IPS-20b (cell line): Measurements from ENCODE around the gene SHANK3.

Experiments used
- H3K27ac ChIP-seq: one replicate; pipeline ENCODE4 v1.5.1; 2013; ENCODE audit warnings: low read length
- H3K27me3 ChIP-seq: 2 replicates; pipeline ENCODE4 v1.6.1; 2013; ENCODE audit warnings: mild to moderate bottlenecking, low read length, inconsistent platforms; ENCODE audit not compliant: insufficient read depth
- H3K36me3 ChIP-seq: 2 replicates; pipeline ENCODE4 v1.6.1; 2013; ENCODE audit warnings: low read depth, mild to moderate bottlenecking, inconsistent platforms, low read length, moderate library complexity; ENCODE audit not compliant: insufficient read depth
- H3K4me1 ChIP-seq: 2 replicates; pipeline ENCODE4 v1.6.1; 2013; ENCODE audit warnings: mild to moderate bottlenecking, control low read depth, inconsistent platforms, low read length, moderate library complexity; ENCODE audit not compliant: insufficient read depth
- H3K4me3 ChIP-seq: 2 replicates; pipeline ENCODE4 v1.5.1; 2013; ENCODE audit warnings: mild to moderate bottlenecking, low read length, inconsistent platforms
- H3K9ac ChIP-seq: 2 replicates; pipeline ENCODE4 v1.6.1; 2013; ENCODE audit warnings: low read depth, mild to moderate bottlenecking, inconsistent platforms, low read length, moderate library complexity
- H3K9me3 ChIP-seq: 2 replicates; pipeline ENCODE4 v1.6.1; 2013; ENCODE audit warnings: mild to moderate bottlenecking, low read depth, low read length, inconsistent platforms; ENCODE audit not compliant: insufficient read depth

SHANK3 gene

DNA sequence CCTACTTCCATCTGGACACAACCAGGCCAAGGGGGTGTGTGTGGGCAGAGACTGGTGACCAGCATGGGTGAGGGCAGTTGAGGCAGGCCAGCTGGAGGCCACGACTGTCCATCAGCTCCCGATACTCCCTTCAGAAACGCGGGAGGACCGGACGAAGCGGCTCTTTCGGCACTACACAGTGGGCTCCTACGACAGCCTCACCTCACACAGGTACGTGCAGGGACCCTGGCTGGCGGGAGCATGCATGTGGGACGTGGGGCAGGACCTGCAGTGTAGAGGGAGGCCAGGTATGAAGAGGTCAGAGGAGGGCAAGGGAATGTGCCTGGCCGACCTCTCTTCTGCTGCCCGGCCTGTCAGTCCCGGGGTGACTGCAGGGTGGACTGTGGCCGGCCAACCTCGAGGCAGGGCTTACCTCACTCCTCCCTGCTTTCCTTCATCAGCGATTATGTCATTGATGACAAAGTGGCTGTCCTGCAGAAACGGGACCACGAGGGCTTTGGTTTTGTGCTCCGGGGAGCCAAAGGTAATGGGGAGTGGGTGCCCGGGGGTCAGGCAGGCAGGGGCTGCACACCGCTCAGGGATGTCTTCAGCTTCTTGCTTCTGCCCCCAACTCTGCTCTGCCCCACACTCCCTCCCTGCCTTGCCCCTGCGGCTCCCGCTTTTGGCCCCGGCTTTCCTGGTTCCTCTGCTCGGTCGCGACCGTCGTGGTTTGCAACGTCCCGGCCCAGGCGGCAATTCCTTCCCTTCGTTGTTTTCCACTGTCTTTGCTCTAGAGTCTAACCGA is 31.3 kb downstream of the SHANK3 start:
- H3K27me3 ChIP-seq: peaks cover 9% of the 10 kb centered on the region
- no peak overlapping the region for H3K27ac ChIP-seq
- H3K4me1 ChIP-seq: peaks cover 5% of the 10 kb centered on the region; the same call in 1 of the 2 replicates

GRCh38 chr22:50704510-50705218 is 32.0 kb downstream of the SHANK3 start:
- H3K27ac ChIP-seq: no peak overlapping the region
- peak overlapping the region; percentile 33; the same call in 1 of the 2 replicates for H3K4me3 ChIP-seq

More for the DNA sequence above, 31.3 kb downstream of the SHANK3 start:
- Histone ChIP-seq H3K4me3 (no peak overlapping the region), H3K9ac (no peak overlapping the region), H3K36me3 (no peaks in the 10 kb centered on the region), H3K9me3 (no peaks in the 10 kb centered on the region)

DNA sequence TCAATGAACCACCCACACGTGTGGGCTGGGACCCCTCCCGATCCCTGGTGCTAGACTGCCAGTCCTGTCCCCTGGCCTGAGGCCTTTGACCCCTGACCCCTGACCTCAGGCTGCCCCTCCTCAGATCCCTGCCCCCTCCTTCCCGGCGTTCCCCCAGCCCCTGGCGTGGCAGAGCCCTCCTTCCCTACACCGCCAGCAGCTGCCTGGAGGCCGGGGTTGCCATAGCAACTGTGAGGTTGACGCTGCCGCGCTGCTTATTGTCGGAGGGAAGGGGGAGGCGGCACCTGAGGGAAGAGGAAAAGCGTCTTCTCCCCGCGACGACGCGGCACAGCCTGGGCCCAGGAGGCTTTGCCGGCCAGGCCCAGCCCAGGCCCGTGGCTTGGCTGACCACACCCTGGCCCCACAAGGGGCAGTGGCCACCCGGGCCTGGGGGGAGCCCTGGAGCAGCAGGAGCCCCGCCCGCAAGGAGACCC is 32.6 kb downstream of the SHANK3 start:
- peak overlapping the region; percentile 33; the same call in 1 of the 2 replicates for H3K4me3 ChIP-seq
- H3K9me3 ChIP-seq: no peaks in the 10 kb centered on the region
- peaks cover 5% of the 10 kb centered on the region; the same call in 1 of the 2 replicates for H3K4me1 ChIP-seq
- H3K36me3 ChIP-seq: no peaks in the 10 kb centered on the region
- no peaks in the 10 kb centered on the region for H3K27me3 ChIP-seq
- H3K27ac ChIP-seq: no peak overlapping the region
- H3K9ac ChIP-seq: no peak overlapping the region

More at GRCh38 chr22:50704510-50705218, 32.0 kb downstream of the SHANK3 start:
- Histone ChIP-seq H3K36me3 (no peaks in the 10 kb centered on the region), H3K4me1 (peaks cover 5% of the 10 kb centered on the region; the same call in 1 of the 2 replicates), H3K9ac (no peak overlapping the region), H3K9me3 (no peaks in the 10 kb centered on the region), H3K27me3 (0 out of 2 replicates have a peak, but pooled peaks cover 2% of the 10 kb centered on the region)

- Histone ChIP-seq H3K9ac (no peak overlapping the region), H3K36me3 (no peaks in the 10 kb centered on the region), H3K27me3 (no peaks in the 10 kb centered on the region), H3K9me3 (no peaks in the 10 kb centered on the region), H3K4me1 (peaks cover 5% of the 10 kb centered on the region; the same call in 1 of the 2 replicates), H3K27ac (no peak overlapping the region), H3K4me3 (no peak overlapping the region)
Measured at GRCh38 chr22:50705851-50706351, 33.3 kb downstream of the SHANK3 start.

DNA sequence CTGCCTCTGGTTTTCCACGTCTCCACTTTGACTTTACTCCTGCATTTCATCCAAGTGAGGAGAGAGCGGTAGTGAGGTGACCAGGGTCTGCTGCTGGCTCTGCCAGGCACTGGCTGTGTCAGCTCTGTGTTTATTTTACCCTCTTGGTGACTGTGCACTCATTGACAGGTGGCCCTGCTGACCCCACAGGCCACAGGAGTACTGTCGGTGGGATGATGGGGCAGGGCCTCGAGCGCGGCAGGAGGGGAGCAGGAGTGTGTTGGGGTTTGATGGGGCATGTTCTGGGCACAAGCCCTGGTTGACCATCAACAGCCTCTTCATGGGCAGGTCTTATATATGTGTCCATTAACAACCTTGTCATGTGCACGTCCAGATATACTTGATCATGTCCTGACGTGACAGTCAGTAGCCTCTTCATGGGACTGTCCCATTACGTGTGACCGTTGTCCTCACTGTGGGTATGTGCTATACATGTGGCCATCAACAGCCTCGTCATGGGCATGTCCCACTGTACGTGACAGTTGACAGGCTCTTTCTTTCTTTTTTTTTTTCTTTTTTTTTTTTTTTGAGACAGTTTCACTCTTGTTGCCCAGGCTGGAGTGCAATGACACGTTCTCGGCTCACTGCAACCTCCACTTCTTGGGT is 34.0 kb downstream of the SHANK3 start:
- Histone ChIP-seq H3K9me3 (no peaks in the 10 kb centered on the region), H3K9ac (no peak overlapping the region), H3K27ac (no peak overlapping the region), H3K4me1 (peaks cover 5% of the 10 kb centered on the region; the same call in 1 of the 2 replicates), H3K36me3 (no peaks in the 10 kb centered on the region), H3K4me3 (no peak overlapping the region), H3K27me3 (no peaks in the 10 kb centered on the region)

DNA sequence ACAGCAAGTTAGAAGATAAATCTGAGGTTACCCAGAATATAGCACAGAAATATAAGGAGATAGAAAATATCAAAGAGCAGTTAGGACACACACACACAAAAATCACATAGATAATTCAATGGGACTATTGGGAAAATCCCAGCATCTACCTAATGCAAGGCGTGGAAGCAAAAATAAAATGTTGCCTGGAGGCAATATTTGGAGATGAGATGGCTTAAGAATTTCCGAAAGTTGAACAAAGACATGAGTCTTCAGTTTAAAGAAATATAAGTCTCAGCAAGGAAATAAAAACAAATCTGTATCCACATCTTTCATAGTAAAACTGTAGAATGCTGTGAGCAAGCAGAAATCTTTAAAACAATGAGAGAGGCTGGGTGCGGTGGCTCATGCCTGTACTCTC is 35.9 kb downstream of the SHANK3 start:
- peaks cover 5% of the 10 kb centered on the region; the same call in 1 of the 2 replicates for H3K4me1 ChIP-seq
- no peak overlapping the region for H3K27ac ChIP-seq
- H3K27me3 ChIP-seq: no peaks in the 10 kb centered on the region
- H3K36me3 ChIP-seq: no peaks in the 10 kb centered on the region
- H3K9me3 ChIP-seq: no peaks in the 10 kb centered on the region
- no peak overlapping the region for H3K9ac ChIP-seq
- H3K4me3 ChIP-seq: no peak overlapping the region

DNA sequence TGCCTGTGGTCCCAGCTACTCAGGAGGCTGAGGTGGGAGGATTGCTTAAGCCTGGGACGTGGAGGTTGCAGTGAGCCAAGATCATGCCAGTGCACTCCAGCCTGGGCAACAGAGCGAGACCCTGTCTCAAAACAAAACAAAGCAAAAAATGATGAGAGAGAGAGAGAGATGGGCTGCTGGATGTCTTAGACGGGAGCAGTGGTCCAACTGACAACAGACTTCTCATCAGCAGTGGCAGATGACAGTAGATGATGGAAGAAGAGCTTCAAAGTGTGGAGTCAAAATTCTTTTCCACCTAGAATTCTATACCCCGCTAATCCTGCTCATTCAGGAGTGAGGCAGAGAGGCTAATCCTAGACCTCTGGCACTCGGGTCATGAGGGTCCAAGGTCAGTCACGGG is 36.4 kb downstream of the SHANK3 start:
- Histone ChIP-seq H3K9me3 (no peaks in the 10 kb centered on the region), H3K27ac (no peak overlapping the region), H3K4me1 (peaks cover 5% of the 10 kb centered on the region; the same call in 1 of the 2 replicates), H3K9ac (no peak overlapping the region), H3K27me3 (no peaks in the 10 kb centered on the region), H3K36me3 (no peaks in the 10 kb centered on the region), H3K4me3 (no peak overlapping the region)

DNA sequence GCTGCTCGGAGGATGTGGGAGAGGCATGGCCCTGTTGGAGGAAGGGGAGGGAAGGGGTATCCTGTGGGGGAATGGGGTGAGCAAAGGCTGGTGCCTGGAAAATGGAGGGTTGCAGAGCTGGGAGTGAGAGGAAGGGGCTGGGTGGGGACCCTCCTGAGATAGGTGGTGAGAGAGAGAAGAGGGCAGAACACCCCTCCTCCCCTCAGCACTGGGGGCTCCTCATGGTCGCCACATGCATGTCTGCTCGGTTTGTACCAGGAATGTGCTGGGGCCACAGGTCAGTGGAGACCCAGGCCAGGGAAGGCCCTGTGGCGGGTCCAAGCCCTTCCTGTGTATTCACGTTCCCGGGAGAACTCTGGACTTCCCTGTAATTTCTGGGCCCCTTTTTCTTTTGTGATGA is 37.6 kb downstream of the SHANK3 start:
- H3K4me1 ChIP-seq: no peaks in the 10 kb centered on the region
- no peaks in the 10 kb centered on the region for H3K36me3 ChIP-seq
- H3K9me3 ChIP-seq: no peaks in the 10 kb centered on the region
- no peak overlapping the region for H3K4me3 ChIP-seq
- no peak overlapping the region for H3K27ac ChIP-seq
- no peaks in the 10 kb centered on the region for H3K27me3 ChIP-seq
- H3K9ac ChIP-seq: no peak overlapping the region

- Histone ChIP-seq H3K4me3 (no peak overlapping the region), H3K9ac (no peak overlapping the region), H3K27me3 (no peaks in the 10 kb centered on the region), H3K36me3 (no peaks in the 10 kb centered on the region), H3K27ac (no peak overlapping the region), H3K9me3 (no peaks in the 10 kb centered on the region), H3K4me1 (no peaks in the 10 kb centered on the region)
Measured at GRCh38 chr22:50710886-50711285, 38.3 kb downstream of the SHANK3 start.

GRCh38 chr22:50711446-50712340 is 39.1 kb downstream of the SHANK3 start:
- H3K9me3 ChIP-seq: no peaks in the 10 kb centered on the region
- no peak overlapping the region for H3K27ac ChIP-seq
- no peak overlapping the region for H3K9ac ChIP-seq
- no peaks in the 10 kb centered on the region for H3K36me3 ChIP-seq
- H3K4me1 ChIP-seq: no peaks in the 10 kb centered on the region
- no peak overlapping the region for H3K4me3 ChIP-seq
- 0 out of 2 replicates have a peak, but pooled peaks cover under 1% of the 10 kb centered on the region for H3K27me3 ChIP-seq
